GM18867 (cell line): ENCODE results near the gene FBXO42.

ENCODE experiments used
- ATAC-seq: cut with Tn5 transposase; IDR thresholded peaks from one replicate; pipeline ENCODE4 v1.9.1; 2021; ENCODE audit warnings: mild to moderate bottlenecking, moderate library complexity; ENCODE audit not compliant: unreplicated experiment

FBXO42 gene

DNA sequence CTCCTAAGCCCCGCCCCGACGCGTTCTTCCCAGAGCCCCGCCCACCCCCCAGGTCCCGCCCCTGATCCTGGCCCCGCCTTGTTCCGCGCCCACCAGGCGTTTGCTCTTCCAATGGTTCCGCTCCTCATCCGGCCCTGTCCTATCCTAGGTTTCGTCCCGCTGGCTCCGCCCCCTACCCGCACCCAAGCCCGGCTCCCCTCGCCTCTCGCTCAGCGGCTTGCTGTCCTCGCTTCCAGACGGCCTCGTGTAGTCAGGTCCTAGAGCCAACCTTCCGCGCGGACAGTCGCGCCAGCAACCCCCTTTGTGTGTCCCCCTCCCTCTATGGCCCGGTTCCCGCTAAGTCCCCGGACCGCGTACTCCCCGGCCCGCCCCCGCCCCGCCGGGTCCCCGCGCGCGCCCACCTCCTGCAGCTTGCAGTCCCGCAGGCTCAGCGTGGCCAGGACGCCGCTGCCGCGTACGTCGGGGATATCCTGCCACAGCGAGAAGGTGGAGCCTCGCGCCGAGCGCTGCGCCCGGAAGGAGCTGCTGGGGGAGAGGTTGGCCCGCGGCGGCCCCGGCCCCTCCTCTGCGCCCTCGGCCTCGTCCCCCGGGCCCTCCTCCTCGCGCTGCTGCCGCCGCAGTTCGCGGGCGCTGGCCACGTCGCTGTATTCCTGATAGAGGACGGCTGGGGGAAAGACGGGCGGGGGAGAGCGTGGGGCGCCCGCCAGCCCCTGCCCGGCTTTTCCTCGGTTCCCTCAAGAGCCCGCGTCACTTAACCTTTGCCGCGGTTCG lies 145.5 kb downstream of the FBXO42 start:
- peak; percentile 71 for ATAC-seq

- ATAC-seq, result no peak
Measured at GRCh38 chr1:16205891-16206546, 146.3 kb downstream of the FBXO42 start.

DNA sequence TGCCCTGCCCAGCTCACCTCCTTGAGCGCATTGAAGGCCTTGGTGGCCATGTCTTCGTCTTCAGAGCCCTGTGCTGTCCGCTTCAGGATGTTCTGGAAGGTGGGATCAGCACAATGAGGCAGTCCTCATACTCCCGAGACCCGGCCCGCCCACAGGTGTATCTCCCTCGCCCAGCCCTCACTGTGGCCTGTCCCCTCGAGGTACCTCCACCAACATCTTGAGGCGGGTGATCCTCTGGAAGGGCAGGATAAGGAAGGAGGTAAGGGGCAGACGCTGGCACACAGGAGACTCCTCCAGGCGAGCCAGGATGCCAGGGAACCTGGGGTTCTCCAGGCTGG lies 147.0 kb downstream of the FBXO42 start:
- ATAC-seq, result no peak

DNA sequence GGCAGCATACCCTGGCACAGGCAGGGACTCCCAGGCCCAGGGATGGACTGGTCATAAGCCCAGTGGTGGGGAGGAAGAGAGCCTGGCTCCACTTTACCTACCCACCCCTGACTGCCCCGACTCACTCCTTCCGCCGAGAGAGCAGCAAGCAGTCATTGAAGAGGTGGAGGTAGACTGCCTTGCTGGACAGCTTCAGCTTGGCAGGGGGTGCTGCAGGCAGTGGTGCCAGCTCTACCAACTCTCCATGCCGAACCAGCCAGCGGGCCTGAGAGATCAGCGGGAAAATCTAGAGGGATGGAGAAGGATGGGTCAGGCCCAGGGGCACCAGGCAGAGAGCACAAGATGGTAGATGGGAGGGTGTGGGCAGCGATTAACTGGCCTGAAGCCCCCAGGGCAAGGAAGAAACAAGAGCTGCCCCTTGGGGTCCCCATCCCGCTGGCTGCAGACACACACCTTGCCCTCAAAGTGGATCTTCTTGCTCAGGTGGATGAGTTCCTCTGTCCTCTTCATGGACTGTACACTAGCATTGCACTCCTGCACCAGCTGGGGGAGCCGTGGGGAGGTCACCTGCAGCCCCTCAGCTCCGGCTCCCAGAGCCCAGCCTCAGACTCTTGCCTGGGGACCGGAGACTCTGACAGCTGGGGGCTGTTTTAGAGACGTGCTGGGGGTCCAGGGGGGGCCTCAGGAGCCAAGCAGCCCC lies 147.5 kb downstream of the FBXO42 start:
- no peak for ATAC-seq

DNA sequence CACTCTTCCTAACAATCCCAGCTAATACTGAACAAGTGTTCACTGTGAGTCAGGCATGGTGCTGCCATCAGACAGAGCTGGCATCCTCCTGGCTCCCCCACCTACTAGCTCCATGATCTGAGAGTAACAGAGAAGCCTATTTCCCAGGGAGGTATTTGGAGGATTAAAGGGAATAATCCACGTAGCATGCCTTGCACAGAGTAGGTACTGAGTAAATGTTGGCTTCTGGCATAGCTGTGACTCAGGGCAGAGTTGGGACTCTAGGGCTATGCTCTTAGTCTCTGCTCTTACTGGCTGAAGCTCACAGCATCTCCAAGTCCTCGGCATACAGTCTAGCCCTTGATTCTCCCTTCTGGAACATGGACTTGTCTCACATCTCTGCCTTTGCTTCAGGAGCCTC lies 148.1 kb downstream of the FBXO42 start:
- no peak for ATAC-seq

- no peak for ATAC-seq
Measured at GRCh38 chr1:16203550-16203949, 148.7 kb downstream of the FBXO42 start.

DNA sequence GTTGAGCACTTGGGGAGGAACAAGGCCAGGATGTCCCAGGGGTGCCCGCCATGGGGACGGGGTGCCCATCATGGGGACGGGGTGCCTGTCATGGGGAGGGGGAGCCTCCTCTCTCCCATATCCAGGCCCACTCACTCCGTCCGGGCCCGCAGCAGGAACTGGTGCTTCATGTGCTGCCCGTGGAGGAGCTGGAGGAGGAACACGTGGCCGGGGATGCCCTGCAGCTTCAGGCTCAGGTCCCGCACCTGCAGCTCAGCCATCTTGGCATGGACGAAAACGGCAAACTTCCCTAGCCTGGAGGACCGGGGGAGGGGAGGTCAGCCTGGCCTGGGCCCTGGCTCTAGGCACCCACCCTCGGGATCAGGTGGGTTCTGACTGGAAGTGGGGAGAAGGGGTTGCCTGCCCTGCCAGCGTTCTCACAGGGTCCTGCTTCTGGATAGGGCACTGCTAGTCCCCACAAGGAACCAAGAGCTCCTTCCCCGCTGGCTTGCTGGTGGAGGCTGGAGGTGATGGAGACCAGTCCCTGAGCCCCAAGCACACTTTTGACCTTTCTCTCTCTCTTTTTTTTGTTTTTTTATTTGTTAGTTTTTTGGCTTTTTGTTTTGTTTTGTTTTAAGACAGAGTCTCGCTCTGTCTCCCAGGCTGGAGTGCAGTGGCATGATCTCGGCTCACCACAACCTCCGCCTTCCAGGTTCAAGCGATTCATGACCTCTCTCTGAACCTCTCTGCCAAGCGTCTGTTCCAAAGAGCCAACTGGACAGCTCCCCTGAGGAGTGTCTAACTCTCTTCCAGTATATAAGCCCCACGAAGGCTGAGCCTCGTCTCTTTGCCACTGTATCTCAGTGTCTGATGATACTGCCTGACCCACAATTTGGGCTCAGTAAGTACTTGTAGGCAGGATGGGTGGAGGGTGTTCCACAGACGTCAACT lies 149.7 kb downstream of the FBXO42 start:
- ATAC-seq, result no peak

GRCh38 chr1:16199700-16200099 lies 152.6 kb downstream of the FBXO42 start:
- no peak for ATAC-seq

GRCh38 chr1:16199157-16199501 lies 153.2 kb downstream of the FBXO42 start:
- no peak for ATAC-seq

DNA sequence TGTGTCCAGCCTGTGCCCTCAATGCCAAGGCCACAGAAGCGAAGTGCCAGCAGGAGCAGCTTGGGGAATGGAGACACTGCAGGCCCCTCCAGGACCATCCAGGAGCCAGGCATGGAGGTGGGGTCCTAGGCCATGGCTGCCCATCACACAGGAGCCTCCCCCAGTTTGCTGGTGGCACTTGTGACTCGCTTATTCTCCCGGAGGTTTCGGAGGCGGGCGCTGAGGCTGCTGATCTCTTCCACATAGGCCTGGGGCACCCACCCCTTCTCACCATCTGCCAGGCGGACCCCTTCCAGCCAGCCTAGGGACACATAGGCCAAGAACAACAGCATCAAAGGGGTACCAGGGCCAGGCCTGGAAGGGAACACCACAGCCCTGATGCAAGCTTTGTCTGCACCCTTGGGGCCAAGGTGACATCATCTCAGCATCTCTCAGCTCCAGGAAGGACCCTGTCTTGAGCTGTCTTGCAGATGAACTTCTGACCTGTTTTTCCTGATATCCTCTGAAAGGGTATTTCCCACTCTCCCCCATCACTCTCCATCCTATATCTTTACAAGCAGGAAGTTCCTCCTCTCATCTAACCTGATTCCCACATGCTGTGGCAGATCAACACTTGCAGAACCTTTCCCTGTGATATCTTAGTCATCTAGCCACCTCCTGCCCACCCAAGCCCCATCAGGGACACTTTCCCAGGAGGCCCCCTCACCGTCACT lies 153.7 kb downstream of the FBXO42 start:
- ATAC-seq, result no peak

- no peak for ATAC-seq
Measured at GRCh38 chr1:16196874-16197273, 155.4 kb downstream of the FBXO42 start.
